GM12801 (cell line): Measurements from ENCODE around the gene BBOX1.

Experiments used
- TF ChIP-seq, protein P1 (sequence below): IDR thresholded peaks from one replicate; pipeline ENCODE4 v1.5.1; 2011; ENCODE audit warnings: control low read depth; ENCODE audit not compliant: insufficient read length; ENCODE audit errors: extremely low read depth

The BBOX1 gene

DNA sequence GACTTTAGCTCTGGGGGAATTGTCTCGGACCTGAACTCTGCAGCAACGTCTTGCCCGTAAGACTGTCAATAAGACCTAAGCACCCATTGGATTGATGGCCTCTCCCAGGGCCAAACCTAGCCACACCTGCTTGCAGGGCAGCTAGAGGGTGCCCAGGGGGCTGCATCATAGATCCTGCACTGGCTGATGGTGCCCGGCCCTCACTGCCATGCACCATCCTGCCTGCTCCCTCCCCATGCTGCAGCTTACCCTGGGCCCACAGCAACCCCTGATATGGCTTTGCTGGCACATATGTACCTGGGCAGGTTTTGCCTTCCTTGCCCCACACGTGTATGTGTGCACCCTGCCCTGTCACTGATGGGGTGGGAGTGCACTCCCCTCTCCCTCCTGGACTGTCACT lies 8.9 kb upstream of the BBOX1 start:
- TF ChIP-seq, protein P1, sequence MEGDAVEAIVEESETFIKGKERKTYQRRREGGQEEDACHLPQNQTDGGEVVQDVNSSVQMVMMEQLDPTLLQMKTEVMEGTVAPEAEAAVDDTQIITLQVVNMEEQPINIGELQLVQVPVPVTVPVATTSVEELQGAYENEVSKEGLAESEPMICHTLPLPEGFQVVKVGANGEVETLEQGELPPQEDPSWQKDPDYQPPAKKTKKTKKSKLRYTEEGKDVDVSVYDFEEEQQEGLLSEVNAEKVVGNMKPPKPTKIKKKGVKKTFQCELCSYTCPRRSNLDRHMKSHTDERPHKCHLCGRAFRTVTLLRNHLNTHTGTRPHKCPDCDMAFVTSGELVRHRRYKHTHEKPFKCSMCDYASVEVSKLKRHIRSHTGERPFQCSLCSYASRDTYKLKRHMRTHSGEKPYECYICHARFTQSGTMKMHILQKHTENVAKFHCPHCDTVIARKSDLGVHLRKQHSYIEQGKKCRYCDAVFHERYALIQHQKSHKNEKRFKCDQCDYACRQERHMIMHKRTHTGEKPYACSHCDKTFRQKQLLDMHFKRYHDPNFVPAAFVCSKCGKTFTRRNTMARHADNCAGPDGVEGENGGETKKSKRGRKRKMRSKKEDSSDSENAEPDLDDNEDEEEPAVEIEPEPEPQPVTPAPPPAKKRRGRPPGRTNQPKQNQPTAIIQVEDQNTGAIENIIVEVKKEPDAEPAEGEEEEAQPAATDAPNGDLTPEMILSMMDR, result no peak

DNA sequence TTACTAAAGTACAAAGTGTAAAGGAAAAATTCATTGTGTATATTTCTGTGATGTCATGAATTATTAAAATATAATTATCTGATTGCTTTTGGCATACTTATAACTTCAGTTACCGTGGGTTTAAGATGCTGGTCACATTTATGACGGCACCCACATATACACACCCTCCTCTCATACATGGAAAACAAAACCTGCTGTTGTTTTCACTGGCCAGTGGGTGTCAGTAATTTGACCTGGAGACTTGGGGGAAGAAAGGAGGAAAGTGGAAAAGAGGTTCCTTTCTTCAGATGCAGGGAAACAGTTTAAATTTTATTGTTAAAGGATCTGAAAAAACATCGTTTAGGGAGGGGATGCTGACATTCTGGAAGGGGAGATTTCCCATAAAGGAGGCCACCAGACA lies 742 bp upstream of the BBOX1 start:
- TF ChIP-seq, protein P1, result no peak

GRCh38 chr11:27041141-27041899 lies 705 bp downstream of the BBOX1 start:
- TF ChIP-seq, protein P1, result no peak

DNA sequence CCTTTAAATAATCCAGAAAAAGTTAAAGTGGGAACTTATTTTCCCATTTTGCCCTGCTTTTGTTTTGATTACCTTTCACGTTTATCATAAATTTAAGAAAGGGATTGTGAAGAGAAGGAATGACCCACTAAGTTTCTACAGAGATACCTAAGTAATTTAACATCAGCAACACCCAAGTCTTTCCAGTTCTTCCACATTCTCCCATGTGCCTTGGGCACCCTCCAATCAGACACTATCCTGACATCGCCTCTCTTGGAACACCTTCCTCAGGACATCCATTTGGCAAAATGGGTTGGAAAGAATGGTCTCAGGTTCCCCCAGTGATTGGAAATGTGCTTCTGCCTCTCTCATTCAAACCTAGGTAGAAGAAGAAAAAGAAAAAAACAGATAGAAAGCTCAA lies 6.3 kb downstream of the BBOX1 start:
- TF ChIP-seq, protein P1, result no peak

DNA sequence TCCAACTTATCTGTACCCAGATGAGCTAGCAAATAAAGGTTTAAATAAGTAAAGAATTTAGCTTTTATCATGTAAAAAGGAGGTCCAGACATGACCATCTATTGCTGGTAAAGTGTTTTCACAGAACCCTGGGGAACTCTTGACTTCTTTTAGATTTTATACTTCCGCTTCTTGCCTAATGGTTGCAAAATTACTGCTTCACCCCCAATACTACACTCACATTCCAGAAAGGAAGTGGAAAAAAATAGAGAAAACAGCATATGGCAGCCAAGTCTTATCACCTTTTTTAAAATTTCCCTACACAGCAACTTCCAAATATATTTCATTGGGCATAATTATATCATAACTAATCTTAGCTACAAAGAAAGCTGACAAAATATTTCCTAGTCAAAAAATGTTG lies 12.1 kb downstream of the BBOX1 start:
- TF ChIP-seq, protein P1, result no peak

- TF ChIP-seq, protein P1, result no peak
Observed at GRCh38 chr11:27055065-27055682, 14.6 kb downstream of the BBOX1 start.

- TF ChIP-seq, protein P1, result no peak
Observed at GRCh38 chr11:27057091-27057780, 16.6 kb downstream of the BBOX1 start.
